Mucosa of rectum (tissue), 2 donors: ENCODE results near the gene ZNF426.
"Not testable (repeated sequence)": the region's sequence is repeated elsewhere in the genome, so short reads cannot be mapped to it uniquely, and the experiment has no call there.

Experiments
- H3K27ac ChIP-seq, 2 donors: one replicate each; pipeline ENCODE4 v1.7.0; 2013; ENCODE audit warnings: inconsistent platforms in 2 of 2, low read depth in 2 of 2, low read length in 2 of 2
- H3K27me3 ChIP-seq, 2 donors: one replicate each; pipeline ENCODE4 v1.7.0; 2013; ENCODE audit warnings: low read length in 2 of 2; ENCODE audit not compliant: control insufficient read depth in 2 of 2, insufficient read depth in 2 of 2
- H3K36me3 ChIP-seq, 2 donors: one replicate each; pipeline ENCODE4 v1.7.0; 2013; ENCODE audit warnings: low read length in 2 of 2; ENCODE audit not compliant: control insufficient read depth in 2 of 2, insufficient read depth in 2 of 2
- H3K4me1 ChIP-seq, 2 donors: one replicate each; pipeline ENCODE4 v1.7.0; 2013; ENCODE audit warnings: low read length in 2 of 2, mild to moderate bottlenecking in 1 of 2; ENCODE audit not compliant: control insufficient read depth in 2 of 2, insufficient read depth in 2 of 2
- H3K4me3 ChIP-seq, 2 donors: one replicate each; pipeline ENCODE4 v1.7.0; 2013; ENCODE audit warnings: low read length in 2 of 2
- H3K9ac ChIP-seq, 2 donors: one replicate each; pipeline ENCODE4 v1.7.0; 2013; ENCODE audit warnings: low read length in 2 of 2, low read depth in 1 of 2, mild to moderate bottlenecking in 1 of 2
- H3K9me3 ChIP-seq, 2 donors: one replicate each; pipeline ENCODE4 v1.7.0; 2013; ENCODE audit warnings: low read length in 2 of 2; ENCODE audit not compliant: control insufficient read depth in 2 of 2
- donor health status: healthy.
- donor health status: Normal muscosa, but diverticular disease.

The ZNF426 gene

DNA sequence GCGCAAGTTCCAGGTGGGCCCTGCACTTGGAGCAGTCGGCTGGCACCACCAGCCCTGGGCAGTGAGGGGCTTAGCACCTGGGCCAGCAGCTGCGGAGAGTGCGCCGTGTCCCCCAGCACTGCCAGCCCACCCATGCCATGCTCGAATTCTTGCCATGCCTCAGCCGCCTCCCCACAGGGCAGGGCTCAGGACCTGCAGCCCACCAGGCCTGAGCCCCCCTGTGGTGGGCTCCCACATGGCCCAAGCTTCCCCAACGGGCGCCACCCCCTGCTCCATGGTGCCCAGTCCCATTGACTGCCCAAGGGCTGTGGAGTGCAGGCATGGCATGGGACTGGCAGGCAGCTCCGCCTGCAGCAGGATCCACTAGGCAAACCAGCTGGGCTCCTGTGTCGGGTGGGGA lies 9.4 kb upstream of the ZNF426 start:
- no peaks in the 10 kb centered on the region for H3K27me3 ChIP-seq
- no peak overlapping the region for H3K9ac ChIP-seq

DNA sequence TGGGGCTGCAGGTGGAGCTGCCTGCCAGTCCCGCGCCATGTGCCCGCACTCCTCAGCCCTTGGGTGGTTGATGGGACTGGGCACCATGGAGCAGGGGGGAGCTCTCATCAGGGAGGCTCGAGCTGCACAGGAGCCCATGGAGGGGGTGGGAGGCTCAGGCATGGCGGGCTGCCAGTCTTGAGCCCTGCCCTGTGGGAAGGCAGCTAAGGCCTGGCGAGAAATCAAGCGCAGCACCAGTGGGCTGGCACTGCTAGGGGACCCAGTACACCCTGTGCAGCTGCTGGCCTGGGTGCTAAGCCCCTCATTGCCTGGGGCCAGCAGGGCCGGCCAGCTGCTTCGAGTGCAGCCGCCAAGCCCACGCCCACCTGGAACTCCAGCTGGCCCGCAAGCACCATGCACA lies 2.8 kb upstream of the ZNF426 start:
- not testable (repeated sequence) for H3K36me3 ChIP-seq, H3K9ac ChIP-seq, H3K27ac ChIP-seq, H3K4me3 ChIP-seq, H3K27me3 ChIP-seq, H3K4me1 ChIP-seq, H3K9me3 ChIP-seq

More for the DNA sequence above, 9.4 kb upstream of the ZNF426 start:
- Histone ChIP-seq H3K27ac (no peak overlapping the region), H3K9me3 (peaks cover 0 to 4% of the 10 kb centered on the region in 2 donors), H3K36me3 (no peaks in the 10 kb centered on the region), H3K4me3 (no peak overlapping the region), H3K4me1 (no peaks in the 10 kb centered on the region)

DNA sequence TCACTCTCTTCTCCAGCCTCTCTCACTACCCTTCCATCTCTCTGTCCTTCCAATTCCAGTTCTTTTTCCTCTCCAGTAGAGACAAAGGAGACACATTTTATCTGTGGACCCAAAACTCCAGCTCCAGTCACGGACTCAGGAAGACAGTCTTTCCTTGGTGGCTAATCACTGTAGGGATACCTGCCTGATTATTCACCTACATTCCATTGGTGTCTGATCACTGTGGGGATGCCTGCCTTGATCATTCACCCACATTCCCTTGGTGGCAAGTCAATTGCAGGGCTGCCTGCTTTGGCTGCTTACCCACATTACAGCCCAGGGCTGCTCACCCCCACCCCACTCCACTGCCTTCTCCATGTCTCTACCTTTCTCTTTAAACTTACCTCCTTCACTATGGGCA lies 1.5 kb upstream of the ZNF426 start:
- not testable (repeated sequence) for H3K4me3 ChIP-seq, H3K27ac ChIP-seq, H3K4me1 ChIP-seq, H3K9me3 ChIP-seq, H3K27me3 ChIP-seq, H3K9ac ChIP-seq
- peaks cover 12% of the 10 kb centered on the region in 2 donors for H3K36me3 ChIP-seq

DNA sequence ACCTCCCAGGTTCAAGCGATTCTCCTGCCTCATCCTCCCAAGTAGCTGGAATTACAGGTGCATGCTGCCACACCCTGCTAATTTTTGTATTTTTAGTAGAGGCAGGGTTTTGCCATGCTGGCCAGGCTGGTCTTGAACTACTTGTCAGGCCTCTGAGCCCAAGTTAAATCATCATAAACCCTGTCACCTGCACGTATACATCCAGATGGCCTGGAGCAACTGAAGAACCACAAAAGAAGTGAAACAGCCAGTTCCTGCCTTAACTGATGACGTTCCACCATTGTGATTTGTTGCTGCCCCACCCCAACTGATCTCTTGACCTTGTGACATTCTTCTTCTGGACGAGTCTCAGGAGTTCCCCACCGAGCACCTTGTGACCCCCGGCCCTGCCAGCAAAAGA lies 756 bp upstream of the ZNF426 start:
- not testable (repeated sequence) for H3K9me3 ChIP-seq, H3K4me1 ChIP-seq, H3K27me3 ChIP-seq, H3K9ac ChIP-seq
- Histone ChIP-seq H3K4me3 (peak overlapping the region; percentile 88 to 90), H3K27ac (peak overlapping the region; percentile 93 to 95), H3K36me3 (peaks cover 18 to 19% of the 10 kb centered on the region in 2 donors)

DNA sequence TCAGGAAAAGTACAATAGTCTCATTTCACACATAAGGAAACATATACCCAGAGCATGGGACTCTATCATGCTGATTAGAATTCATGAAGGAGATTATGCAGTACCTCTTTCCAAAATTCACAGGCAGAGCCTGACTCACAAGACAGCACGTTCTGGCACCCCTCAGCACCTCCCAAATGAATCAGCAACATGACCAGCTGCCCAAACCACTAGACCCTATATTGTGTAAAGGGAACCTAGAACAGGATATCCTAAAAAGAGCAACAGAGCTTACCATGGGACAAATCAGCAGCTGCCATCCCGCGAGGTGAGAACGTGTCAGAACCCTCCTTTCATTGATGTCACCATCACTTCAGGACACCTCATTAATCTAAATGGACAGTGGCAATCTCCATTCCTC lies 2.5 kb downstream of the ZNF426 start:
- Histone ChIP-seq H3K36me3 (peaks cover 49 to 51% of the 10 kb centered on the region in 2 donors), H3K9me3 (peaks cover 18 to 19% of the 10 kb centered on the region in 2 donors)

DNA sequence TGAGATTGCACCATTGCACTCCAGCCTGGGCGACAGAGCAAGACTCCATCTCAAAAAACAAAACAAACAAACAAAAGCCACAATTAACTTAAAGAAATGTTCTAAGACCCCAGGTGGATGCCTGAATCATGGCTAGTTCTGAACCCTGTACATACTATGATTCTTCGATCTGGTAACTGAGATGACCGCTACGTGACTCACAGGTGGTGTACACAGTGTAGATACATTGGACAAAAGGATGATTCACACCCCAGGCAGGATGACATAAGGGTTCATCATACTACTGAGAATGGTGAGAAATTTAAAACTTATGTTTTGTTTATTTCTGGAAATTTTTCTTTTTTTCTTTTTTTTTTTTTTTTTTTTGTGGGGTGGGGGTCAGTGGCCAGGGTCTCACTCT lies 6.5 kb downstream of the ZNF426 start:
- H3K27me3 ChIP-seq: no peaks in the 10 kb centered on the region
- H3K4me1 ChIP-seq: no peaks in the 10 kb centered on the region
- peak overlapping the region in 1 of 2 donors; percentile 37 for H3K4me3 ChIP-seq
- H3K36me3 ChIP-seq: peaks cover 78 to 86% of the 10 kb centered on the region in 2 donors
- H3K9me3 ChIP-seq: peaks cover 47 to 54% of the 10 kb centered on the region in 2 donors
- no peak overlapping the region for H3K27ac ChIP-seq
- no peak overlapping the region for H3K9ac ChIP-seq

More for the DNA sequence above, 2.5 kb downstream of the ZNF426 start:
- H3K9ac ChIP-seq: no peak overlapping the region
- no peak overlapping the region for H3K4me3 ChIP-seq
- H3K27ac ChIP-seq: no peak overlapping the region
- H3K4me1 ChIP-seq: peaks cover 0 to 6% of the 10 kb centered on the region in 2 donors
- no peaks in the 10 kb centered on the region for H3K27me3 ChIP-seq

DNA sequence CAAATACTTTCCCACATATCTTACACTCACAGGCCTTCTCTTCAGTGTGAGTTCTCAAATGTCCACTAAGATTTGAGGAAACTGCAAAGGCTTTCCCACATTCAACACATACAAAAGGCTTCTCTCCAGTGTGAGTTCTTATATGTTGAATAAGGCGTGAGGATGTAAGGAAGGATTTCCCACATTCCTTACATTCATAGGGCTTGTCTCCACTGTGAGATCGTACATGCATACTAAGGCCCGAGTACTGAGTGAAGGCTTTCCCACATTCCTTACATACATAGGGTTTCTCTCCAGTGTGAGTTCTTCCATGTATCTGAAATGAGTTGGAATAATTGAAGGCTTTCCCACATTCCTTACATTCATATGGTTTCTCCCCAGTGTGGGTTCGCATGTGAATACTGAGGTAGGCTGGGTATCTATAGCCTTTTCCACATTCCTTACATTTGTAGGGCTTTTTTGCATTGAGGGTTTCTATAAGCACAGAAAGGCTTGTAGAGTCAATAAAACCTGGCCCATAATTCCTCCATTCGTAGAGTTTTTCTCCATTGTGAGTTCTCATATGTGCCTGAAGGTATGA lies 9.6 kb downstream of the ZNF426 start:
- peak overlapping the region; percentile 40 to 49 for H3K4me3 ChIP-seq
- peaks cover 56 to 63% of the 10 kb centered on the region in 2 donors for H3K36me3 ChIP-seq
- H3K27ac ChIP-seq: no peak overlapping the region
- H3K9me3 ChIP-seq: peaks cover 59 to 63% of the 10 kb centered on the region in 2 donors
- no peaks in the 10 kb centered on the region for H3K27me3 ChIP-seq
- no peak overlapping the region for H3K9ac ChIP-seq
- no peaks in the 10 kb centered on the region for H3K4me1 ChIP-seq

DNA sequence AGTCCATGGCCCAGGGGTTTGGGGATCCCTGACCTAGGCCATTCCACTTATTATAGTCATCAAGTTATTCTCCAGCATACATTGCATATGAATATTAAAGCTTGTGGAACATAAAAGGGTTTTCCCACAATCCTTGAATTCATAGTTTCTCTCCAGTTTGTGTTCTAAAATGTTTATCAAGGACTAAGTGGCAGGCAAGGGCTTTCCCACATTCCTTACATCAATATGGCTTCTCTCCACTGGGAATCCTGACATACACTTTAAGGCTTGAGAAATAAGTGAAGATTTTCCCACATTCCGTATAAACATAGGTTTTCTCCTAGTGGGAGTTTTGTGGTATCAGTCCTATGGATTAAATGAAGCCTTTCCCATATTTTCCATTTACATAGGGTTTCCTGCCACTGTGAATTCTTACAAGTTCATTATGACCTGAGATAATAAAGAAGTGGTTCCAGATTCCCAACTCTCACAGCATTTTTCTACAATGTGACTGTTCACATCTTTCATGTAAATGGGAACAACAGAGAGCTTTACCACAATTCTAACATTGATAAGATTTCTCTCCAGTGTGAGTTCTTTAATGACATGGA lies 14.5 kb downstream of the ZNF426 start:
- no peak overlapping the region for H3K4me3 ChIP-seq
- H3K27ac ChIP-seq: no peak overlapping the region
- no peaks in the 10 kb centered on the region for H3K27me3 ChIP-seq
- H3K4me1 ChIP-seq: no peaks in the 10 kb centered on the region
- peaks cover 10 to 16% of the 10 kb centered on the region in 2 donors for H3K36me3 ChIP-seq
- H3K9ac ChIP-seq: no peak overlapping the region
- peaks cover 45 to 47% of the 10 kb centered on the region in 2 donors for H3K9me3 ChIP-seq

DNA sequence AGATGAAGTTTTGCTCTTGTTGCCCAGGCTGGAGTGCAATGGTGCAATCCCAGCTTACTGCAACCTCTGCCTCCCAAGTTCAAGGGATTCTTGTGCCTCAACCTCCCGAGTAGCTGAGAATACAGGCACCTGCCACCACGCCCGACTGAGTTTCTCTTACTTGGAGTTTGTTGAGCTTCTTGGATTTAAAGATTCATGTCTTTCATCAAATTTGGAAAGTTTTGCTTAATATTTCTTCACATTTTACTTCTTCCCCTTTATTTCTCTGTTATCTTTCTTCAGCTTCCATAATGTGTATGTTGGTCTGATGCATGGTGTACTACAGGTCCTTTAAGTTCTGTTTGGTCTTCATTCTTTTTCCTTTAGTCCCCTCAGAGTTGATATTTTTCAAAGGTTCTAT lies 31.2 kb downstream of the ZNF426 start:
- Histone ChIP-seq H3K4me3 (no peak overlapping the region), H3K27me3 (no peaks in the 10 kb centered on the region), H3K9me3 (peaks cover 2 to 6% of the 10 kb centered on the region in 2 donors), H3K4me1 (no peaks in the 10 kb centered on the region), H3K36me3 (no peaks in the 10 kb centered on the region), H3K9ac (no peak overlapping the region), H3K27ac (no peak overlapping the region)

DNA sequence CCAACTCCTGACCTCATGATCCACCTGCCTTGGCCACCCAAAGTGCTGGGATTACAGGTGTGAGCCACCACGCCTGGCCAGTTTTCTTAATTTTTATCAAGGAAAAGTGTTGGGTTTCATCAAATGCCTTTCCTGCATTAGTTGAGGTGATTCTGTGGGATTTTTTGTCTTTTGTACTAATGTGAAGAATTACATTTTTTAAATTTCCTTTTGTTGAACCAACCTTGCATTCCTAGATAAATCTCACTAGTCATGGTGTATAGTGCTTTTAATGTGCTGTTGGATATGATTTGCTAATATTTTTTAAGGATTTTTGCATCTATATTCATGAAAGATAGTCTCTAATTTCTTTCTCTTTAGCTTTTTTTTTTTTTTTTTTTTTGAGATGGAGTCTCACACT lies 37.6 kb downstream of the ZNF426 start:
- no peak overlapping the region for H3K27ac ChIP-seq
- H3K4me1 ChIP-seq: no peaks in the 10 kb centered on the region
- no peaks in the 10 kb centered on the region for H3K27me3 ChIP-seq
- no peaks in the 10 kb centered on the region for H3K36me3 ChIP-seq
- no peak overlapping the region for H3K4me3 ChIP-seq
- peaks cover 8 to 9% of the 10 kb centered on the region in 2 donors for H3K9me3 ChIP-seq
- no peak overlapping the region for H3K9ac ChIP-seq
